Brain microvascular endothelial cell (primary cell): ENCODE measurements around the gene GNAS-AS1.
"Not testable (repeated sequence)": the region's sequence is repeated elsewhere in the genome, so short reads cannot be mapped to it uniquely, and the experiment has no call there.

Experiments used
- DNase-seq: peaks from one replicate; pipeline ENCODE4 v3.0.0-alpha.2; 2020
- H3K27ac ChIP-seq: fragments of 250-450 bp; sonication (Bioruptor Pico); 2 replicates; pipeline ENCODE4 v1.5.1; 2020; ENCODE audit warnings: mild to moderate bottlenecking, moderate library complexity
- H3K27me3 ChIP-seq: fragments of 250-450 bp; sonication (Bioruptor Pico); replicated peaks from 2 replicates; pipeline ENCODE4 v1.5.1; 2020; ENCODE audit warnings: mild to moderate bottlenecking
- H3K36me3 ChIP-seq: fragments of 250-450 bp; sonication (Bioruptor Pico); replicated peaks from 2 replicates; pipeline ENCODE4 v1.5.1; 2020; ENCODE audit warnings: mild to moderate bottlenecking
- H3K4me3 ChIP-seq: 2 replicates; pipeline ENCODE4 v1.5.1; 2011; ENCODE audit warnings: low read depth, mild to moderate bottlenecking, control low read depth, low read length, moderate library complexity
- in situ Hi-C: cut with HindIII; loops from 2 replicates; pipeline ENCODE4 v1.10.0; 2017; ENCODE audit warnings: low sequenced_read_pairs, low pct_ligation_motif_present
- TF ChIP-seq, protein P1 (sequence below): IDR thresholded peaks from 2 replicates; pipeline ENCODE4 v1.5.1; 2011; ENCODE audit warnings: low read depth, mild to moderate bottlenecking, moderate library complexity, low read length, control low read depth, inconsistent platforms; ENCODE audit errors: missing control alignments

Gene GNAS-AS1

DNA sequence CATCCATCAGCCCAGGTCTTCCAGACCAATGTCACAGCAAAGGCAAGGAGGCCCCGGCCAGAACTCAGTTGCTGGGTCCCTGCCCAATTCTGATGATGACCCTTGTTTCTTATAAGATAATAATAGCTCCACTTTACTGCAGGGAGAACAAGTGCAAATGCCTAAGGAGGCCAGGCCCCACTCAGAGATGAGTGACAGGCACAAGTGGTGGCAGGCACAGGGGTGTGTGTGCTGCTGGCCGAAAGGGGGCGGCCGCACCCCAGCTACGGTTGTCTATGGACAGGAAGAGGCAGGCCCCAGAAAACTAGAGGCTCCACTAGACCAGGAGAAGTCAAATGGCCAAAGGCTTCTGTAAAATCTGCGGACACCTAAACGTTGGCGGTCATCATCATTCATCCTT, 28.6 kb downstream of the GNAS-AS1 start:
- in situ Hi-C loops, result no loop called here
- DNase-seq, result no peak

DNA sequence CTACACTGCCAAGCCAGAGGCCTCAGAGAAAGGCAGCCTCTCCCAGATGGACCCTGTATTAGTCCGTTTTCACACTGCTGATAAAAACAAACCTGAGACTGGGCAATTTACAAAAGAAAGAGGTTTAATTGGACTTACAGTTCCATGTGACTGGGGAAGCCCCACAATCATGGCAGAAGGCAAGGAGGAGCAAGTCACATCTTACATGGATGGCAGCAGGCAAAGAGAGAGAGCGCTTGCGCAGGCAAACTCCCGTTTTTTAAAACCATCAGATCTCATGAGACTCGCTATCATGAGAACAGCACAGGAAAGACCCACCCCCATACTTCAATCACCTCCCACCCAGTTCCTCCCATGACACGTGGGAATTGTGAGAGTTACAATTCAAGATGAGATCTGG, 30.2 kb downstream of the GNAS-AS1 start:
- H3K27ac ChIP-seq, H3K36me3 ChIP-seq: not testable (repeated sequence)

More for the DNA sequence above, 28.6 kb downstream of the GNAS-AS1 start:
- H3K27me3 ChIP-seq, result no peaks in the 10 kb centered on the region
- H3K36me3 ChIP-seq, result no peaks in the 10 kb centered on the region
- no peak overlapping the region for H3K4me3 ChIP-seq
- TF ChIP-seq, protein P1, sequence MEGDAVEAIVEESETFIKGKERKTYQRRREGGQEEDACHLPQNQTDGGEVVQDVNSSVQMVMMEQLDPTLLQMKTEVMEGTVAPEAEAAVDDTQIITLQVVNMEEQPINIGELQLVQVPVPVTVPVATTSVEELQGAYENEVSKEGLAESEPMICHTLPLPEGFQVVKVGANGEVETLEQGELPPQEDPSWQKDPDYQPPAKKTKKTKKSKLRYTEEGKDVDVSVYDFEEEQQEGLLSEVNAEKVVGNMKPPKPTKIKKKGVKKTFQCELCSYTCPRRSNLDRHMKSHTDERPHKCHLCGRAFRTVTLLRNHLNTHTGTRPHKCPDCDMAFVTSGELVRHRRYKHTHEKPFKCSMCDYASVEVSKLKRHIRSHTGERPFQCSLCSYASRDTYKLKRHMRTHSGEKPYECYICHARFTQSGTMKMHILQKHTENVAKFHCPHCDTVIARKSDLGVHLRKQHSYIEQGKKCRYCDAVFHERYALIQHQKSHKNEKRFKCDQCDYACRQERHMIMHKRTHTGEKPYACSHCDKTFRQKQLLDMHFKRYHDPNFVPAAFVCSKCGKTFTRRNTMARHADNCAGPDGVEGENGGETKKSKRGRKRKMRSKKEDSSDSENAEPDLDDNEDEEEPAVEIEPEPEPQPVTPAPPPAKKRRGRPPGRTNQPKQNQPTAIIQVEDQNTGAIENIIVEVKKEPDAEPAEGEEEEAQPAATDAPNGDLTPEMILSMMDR, result no peak
- no peak overlapping the region for H3K27ac ChIP-seq

DNA sequence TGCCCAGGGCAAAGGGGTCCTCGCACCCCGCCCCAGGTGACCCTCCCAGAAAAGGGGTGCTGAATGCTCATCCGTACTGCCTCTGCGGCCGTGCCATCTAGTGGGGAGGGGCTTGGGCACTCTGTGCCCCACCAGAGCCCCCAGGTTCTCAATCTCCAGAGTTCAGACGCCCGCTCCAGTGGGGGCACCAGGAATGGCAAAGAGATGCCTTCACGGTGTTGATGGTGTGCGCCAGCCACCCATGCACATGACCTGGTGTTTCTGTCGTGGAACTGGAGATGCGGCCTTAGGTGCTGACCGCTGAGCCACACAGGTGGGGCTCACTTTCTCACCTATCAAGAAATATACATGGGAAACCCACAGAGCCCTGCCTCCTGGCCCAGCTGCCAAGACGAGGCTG, 30.8 kb downstream of the GNAS-AS1 start:
- Histone ChIP-seq H3K4me3 (no peak overlapping the region), H3K27ac (no peak overlapping the region), H3K36me3 (no peaks in the 10 kb centered on the region), H3K27me3 (no peaks in the 10 kb centered on the region)
- TF ChIP-seq, protein P1, result no peak
- DNase-seq, result no peak
- in situ Hi-C loops, result no loop called here

More for the DNA sequence above, 30.2 kb downstream of the GNAS-AS1 start:
- in situ Hi-C loops, H3K4me3 ChIP-seq, DNase-seq, H3K27me3 ChIP-seq: not testable (repeated sequence)

DNA sequence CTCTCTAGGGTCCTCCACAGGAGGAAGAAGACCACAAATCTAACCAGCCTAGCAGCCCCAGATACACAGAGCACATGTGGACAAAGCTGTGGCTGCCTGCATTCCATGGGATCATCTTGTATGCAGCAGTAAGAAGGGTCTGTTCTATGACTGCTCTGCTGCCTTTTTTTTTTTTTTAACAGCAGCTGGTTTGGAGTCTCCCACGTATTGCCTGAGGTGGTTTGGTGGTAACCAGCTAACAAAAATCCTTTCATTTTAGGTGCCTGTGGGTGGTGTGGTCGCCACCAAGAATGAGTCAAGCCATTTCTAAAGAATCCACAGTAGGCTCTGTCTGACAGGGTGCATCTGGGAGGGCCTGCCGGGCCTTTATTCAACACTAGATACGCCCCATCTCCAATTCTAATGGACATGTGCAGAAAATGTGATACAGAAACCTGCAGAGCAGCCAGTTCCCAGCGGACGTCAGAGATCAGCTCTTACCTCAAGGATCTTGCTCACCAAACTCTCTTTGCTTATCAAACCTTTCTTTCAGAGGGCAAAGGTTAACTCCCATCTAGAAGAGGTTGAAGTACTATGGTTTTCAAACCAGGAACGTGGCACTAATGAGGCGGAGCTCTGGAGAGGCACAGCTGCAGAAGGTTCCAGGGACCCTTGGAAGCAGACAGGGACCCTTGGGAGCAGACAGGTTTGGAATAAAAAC, 32.0 kb downstream of the GNAS-AS1 start:
- Histone ChIP-seq H3K27ac (no peak overlapping the region), H3K4me3 (no peak overlapping the region), H3K36me3 (no peaks in the 10 kb centered on the region), H3K27me3 (no peaks in the 10 kb centered on the region)
- TF ChIP-seq, protein P1, result no peak
- in situ Hi-C loops, result no loop called here
- no peak for DNase-seq

DNA sequence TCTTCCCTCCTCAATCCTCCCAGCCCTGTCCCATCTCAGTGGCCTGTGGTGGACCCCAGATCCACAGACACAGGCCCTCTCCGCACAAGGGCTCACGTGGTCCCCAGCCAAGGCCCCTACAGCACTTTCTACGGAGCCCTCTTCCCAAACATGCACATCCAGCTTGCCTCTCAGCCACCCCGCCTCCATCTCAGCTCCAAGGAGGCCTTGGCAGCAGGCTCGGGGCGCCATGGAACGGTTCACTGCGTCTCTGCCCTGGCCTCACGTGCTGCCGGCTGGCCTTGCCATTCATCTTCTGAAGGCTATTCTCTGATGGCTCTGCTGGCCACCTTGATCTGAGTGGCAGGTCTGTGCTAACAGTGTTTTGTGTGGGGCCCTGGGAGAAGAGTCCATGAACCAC, 33.0 kb downstream of the GNAS-AS1 start:
- TF ChIP-seq, protein P1, result no peak
- in situ Hi-C loops, result no loop called here
- no peak for DNase-seq

DNA sequence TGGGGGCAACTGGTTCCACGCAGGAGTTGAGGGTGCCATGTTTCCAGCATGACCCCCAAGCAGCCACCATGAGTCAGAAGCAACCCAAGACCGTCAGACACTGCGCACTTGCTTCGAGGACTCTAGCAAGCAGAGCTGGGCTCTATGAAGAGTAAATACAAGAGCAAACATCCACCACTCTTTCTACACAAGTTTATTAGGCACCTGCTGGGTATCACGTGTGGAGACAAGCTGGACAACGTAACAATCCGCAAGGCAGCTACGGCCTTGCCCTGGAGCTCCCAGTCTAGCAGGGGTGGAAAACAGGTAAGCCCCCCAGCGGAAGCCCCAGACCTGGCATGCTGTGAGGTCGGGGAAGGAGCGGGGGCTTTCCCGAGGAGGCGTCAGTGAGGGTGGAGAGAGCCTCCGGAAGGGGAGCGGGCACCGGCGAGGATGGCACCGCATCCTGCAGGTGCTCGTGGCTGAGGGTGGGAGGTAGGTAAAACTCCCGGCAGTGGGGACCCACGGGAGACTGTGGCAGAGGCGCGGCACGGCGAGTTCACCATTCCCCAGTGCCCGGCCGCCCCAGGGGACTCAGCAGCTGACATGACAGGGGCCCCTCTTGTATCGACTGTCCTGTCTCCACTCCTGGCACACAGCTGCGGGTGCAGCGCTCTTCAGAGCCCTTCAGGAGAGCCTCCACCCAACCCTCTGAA, 33.6 kb downstream of the GNAS-AS1 start:
- TF ChIP-seq, protein P1, result no peak
- Histone ChIP-seq H3K36me3 (no peaks in the 10 kb centered on the region), H3K27me3 (no peaks in the 10 kb centered on the region), H3K4me3 (no peak overlapping the region), H3K27ac (no peak overlapping the region)
- in situ Hi-C loops, result no loop called here
- DNase-seq, result no peak

More for the DNA sequence above, 33.0 kb downstream of the GNAS-AS1 start:
- H3K27ac ChIP-seq, result no peak overlapping the region
- no peaks in the 10 kb centered on the region for H3K36me3 ChIP-seq
- H3K4me3 ChIP-seq, result no peak overlapping the region
- H3K27me3 ChIP-seq, result no peaks in the 10 kb centered on the region
